SW480 (cell line): ENCODE results near the gene RFC5.
"Not testable (repeated sequence)": the region's sequence is repeated elsewhere in the genome, so short reads cannot be mapped to it uniquely, and the experiment has no call there.

Experiments used
- DNase-seq: peaks from one replicate; pipeline ENCODE4 v3.0.0-alpha.2; 2016; ENCODE audit warnings: low spot score

RFC5 gene

GRCh38 chr12:118052324-118053070, 36.0 kb downstream of the RFC5 start:
- DNase-seq = peak; percentile 98

- no peak for DNase-seq
These were observed 36.8 kb downstream of the RFC5 start for GRCh38 chr12:118053071-118053985.

- DNase-seq = peak; percentile 60
These were observed 38.6 kb downstream of the RFC5 start for GRCh38 chr12:118055144-118055557.

GRCh38 chr12:118055865-118056773, 39.6 kb downstream of the RFC5 start:
- no peak for DNase-seq

- no peak for DNase-seq
These were observed 41.7 kb downstream of the RFC5 start for GRCh38 chr12:118058227-118058626.

- DNase-seq = no peak
These were observed 42.4 kb downstream of the RFC5 start for GRCh38 chr12:118058881-118059280.

- DNase-seq = no peak
These were observed 43.1 kb downstream of the RFC5 start for GRCh38 chr12:118059341-118060191.

- no peak for DNase-seq
These were observed 44.0 kb downstream of the RFC5 start for GRCh38 chr12:118060301-118061010.

- peak; percentile 46 for DNase-seq
These were observed 44.7 kb downstream of the RFC5 start, which contains the start of gene WSB2 for GRCh38 chr12:118061011-118061872. WSB2 (minus strand) TSS chr12:118061179; CDS start chr12:118061048, 131 bp downstream.

- DNase-seq = peak; percentile 62
These were observed 45.7 kb downstream of the RFC5 start for GRCh38 chr12:118061873-118062843.

GRCh38 chr12:118063576-118064391, 47.3 kb downstream of the RFC5 start:
- no peak for DNase-seq

GRCh38 chr12:118064608-118065007, 48.1 kb downstream of the RFC5 start:
- DNase-seq = no peak

- DNase-seq = no peak
These were observed 48.9 kb downstream of the RFC5 start for GRCh38 chr12:118065380-118065779.

- DNase-seq = no peak
These were observed 51.9 kb downstream of the RFC5 start for GRCh38 chr12:118068445-118068844.

- DNase-seq = no peak
These were observed 54.1 kb downstream of the RFC5 start for GRCh38 chr12:118070650-118071049.

- no peak for DNase-seq
These were observed 57.3 kb downstream of the RFC5 start for GRCh38 chr12:118073768-118074167.

GRCh38 chr12:118081521-118081920, 65.0 kb downstream of the RFC5 start:
- DNase-seq = not testable (repeated sequence)
